NCI-H2029 treated with DMSO at 0.1 percent for 48 hours (cell line): ENCODE measurements around the gene CFAP126.
"Not testable (repeated sequence)": the region's sequence is repeated elsewhere in the genome, so short reads cannot be mapped to it uniquely, and the experiment has no call there.

Experiments used
- DNase-seq: peaks from one replicate; lab custom pipeline; 2025; lab: John Stamatoyannopoulos, UW

CFAP126 gene

GRCh38 chr1:161381707-161382106, 14.0 kb upstream of the CFAP126 start:
- no peak for DNase-seq

- DNase-seq = no peak
Observed at GRCh38 chr1:161379071-161379470, 11.4 kb upstream of the CFAP126 start.

GRCh38 chr1:161378014-161378413, 10.3 kb upstream of the CFAP126 start:
- no peak for DNase-seq

GRCh38 chr1:161374373-161374772, 6.7 kb upstream of the CFAP126 start:
- no peak for DNase-seq

GRCh38 chr1:161373442-161373841, 5.8 kb upstream of the CFAP126 start:
- DNase-seq = no peak

GRCh38 chr1:161365207-161365606, 2.5 kb downstream of the CFAP126 start:
- no peak for DNase-seq

- DNase-seq = no peak
Observed at GRCh38 chr1:161364332-161364731, 3.3 kb downstream of the CFAP126 start.

- no peak for DNase-seq
Observed at GRCh38 chr1:161359291-161359690, 8.4 kb downstream of the CFAP126 start.

GRCh38 chr1:161357073-161357472, 10.6 kb downstream of the CFAP126 start:
- DNase-seq = no peak

- DNase-seq = no peak
Observed at GRCh38 chr1:161351482-161351881, 16.2 kb downstream of the CFAP126 start.

GRCh38 chr1:161350671-161351070, 17.0 kb downstream of the CFAP126 start:
- no peak for DNase-seq

GRCh38 chr1:161342821-161343220, 24.9 kb downstream of the CFAP126 start:
- no peak for DNase-seq

GRCh38 chr1:161342177-161342576, 25.5 kb downstream of the CFAP126 start:
- no peak for DNase-seq

GRCh38 chr1:161335796-161336195, 31.9 kb downstream of the CFAP126 start:
- no peak for DNase-seq

GRCh38 chr1:161333166-161333565, 34.5 kb downstream of the CFAP126 start:
- DNase-seq = no peak

- no peak for DNase-seq
Observed at GRCh38 chr1:161330346-161330745, 37.3 kb downstream of the CFAP126 start.

- no peak for DNase-seq
Observed at GRCh38 chr1:161324020-161324419, 43.7 kb downstream of the CFAP126 start.

GRCh38 chr1:161315841-161316674, 51.6 kb downstream of the CFAP126 start:
- DNase-seq = not testable (repeated sequence)
